Calu3 (cell line): Measurements from ENCODE around the gene CTSW. TPM values are rescaled to one million over a fixed set of nuclear protein-coding genes. Genes with fewer than 3 reads are reported as not detected.
A peak's percentile ranks its signal among the peaks of the same experiment; 100 is the strongest.

Source experiments
- BruUV-seq: library from RNA; stranded (reverse); fragments of 400-500 nt; replicated peaks from 2 replicates; lab custom pipeline; 2021; lab: Mats Ljungman, UMichigan
- CTCF ChIA-PET: fragments of 300-600 bp; sonication (Branson Sonifier 250); formaldehyde crosslinking; loops from one replicate; lab custom pipeline; 2022; ENCODE audit warnings: antibody characterized with exemption; lab: Charles Lee
- DNase-seq: peaks from one replicate; pipeline ENCODE4 v3.0.0; 2022
- H3K27ac Mint-ChIP-seq: one replicate; pipeline ENCODE4 v1.8.0; 2022; ENCODE audit warnings: mixed read lengths; ENCODE audit not compliant: unreplicated experiment
- H3K27me3 Mint-ChIP-seq: one replicate; pipeline ENCODE4 v1.8.0; 2022; ENCODE audit warnings: mixed read lengths; ENCODE audit not compliant: unreplicated experiment
- H3K36me3 Mint-ChIP-seq: one replicate; pipeline ENCODE4 v1.8.0; 2022; ENCODE audit warnings: mild to moderate bottlenecking, moderate library complexity, mixed read lengths; ENCODE audit not compliant: insufficient read depth, unreplicated experiment
- H3K4me1 Mint-ChIP-seq: one replicate; pipeline ENCODE4 v1.8.0; 2022; ENCODE audit warnings: mild to moderate bottlenecking, low read depth, mixed read lengths; ENCODE audit not compliant: unreplicated experiment
- H3K4me3 Mint-ChIP-seq: one replicate; pipeline ENCODE4 v1.8.0; 2022; ENCODE audit warnings: mild to moderate bottlenecking, low read depth, moderate library complexity, mixed read lengths; ENCODE audit not compliant: unreplicated experiment
- H3K9me3 Mint-ChIP-seq: one replicate; pipeline ENCODE4 v1.8.0; 2022; ENCODE audit warnings: low read depth, mixed read lengths; ENCODE audit not compliant: unreplicated experiment
- intact Hi-C: fragments of 100-400 bp; cut with micrococcal nuclease; formaldehyde crosslinking; loops from one replicate; pipeline ENCODE4 v1.10.0; 2022; ENCODE audit not compliant: unreplicated experiment
- total RNA-seq: library from RNA; stranded (reverse); gene quantifications from 2 replicates; pipeline ENCODE4 v1.2.3, GENCODE V29; 2022
- TF ChIP-seq, protein P1 (sequence below): fragments of 200-600 bp; IDR thresholded peaks from one replicate; pipeline ENCODE4 v1.8.0; 2022; ENCODE audit warnings: antibody characterized with exemption; ENCODE audit not compliant: unreplicated experiment

CTSW gene
- total RNA-seq, 1 experiment from 2014 or later, result not detected

DNA sequence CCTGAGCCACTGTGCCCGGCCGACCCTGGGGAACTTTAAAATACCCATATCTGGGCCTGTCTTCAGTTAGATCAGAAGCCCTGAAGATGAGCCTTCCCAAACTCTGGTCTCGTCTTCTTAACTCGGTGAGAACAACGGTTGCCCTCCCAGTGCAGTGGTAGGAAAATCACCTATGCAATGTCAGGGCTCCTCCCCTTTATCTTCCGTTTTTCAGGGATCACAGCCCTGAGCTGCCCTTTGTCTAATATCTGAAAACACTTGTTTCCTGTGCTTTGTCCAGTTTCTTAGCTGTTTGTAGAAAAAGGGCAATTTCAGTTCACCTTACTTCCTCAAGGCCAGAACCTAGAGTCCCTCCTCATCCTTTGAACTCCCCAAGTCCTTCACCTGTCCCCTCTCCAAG, 49.0 kb downstream of the CTSW start:
- Mint-ChIP-seq H3K4me3 (no peak overlapping the region), H3K27ac (no peak overlapping the region), H3K27me3 (no peaks in the 10 kb centered on the region), H3K36me3 (peaks cover 28% of the 10 kb centered on the region), H3K9me3 (no peaks in the 10 kb centered on the region), H3K4me1 (no peaks in the 10 kb centered on the region)
- CTCF ChIA-PET, result no interaction called here
- no TSS peak for BruUV-seq
- DNase-seq, result no peak
- TF ChIP-seq, protein P1, sequence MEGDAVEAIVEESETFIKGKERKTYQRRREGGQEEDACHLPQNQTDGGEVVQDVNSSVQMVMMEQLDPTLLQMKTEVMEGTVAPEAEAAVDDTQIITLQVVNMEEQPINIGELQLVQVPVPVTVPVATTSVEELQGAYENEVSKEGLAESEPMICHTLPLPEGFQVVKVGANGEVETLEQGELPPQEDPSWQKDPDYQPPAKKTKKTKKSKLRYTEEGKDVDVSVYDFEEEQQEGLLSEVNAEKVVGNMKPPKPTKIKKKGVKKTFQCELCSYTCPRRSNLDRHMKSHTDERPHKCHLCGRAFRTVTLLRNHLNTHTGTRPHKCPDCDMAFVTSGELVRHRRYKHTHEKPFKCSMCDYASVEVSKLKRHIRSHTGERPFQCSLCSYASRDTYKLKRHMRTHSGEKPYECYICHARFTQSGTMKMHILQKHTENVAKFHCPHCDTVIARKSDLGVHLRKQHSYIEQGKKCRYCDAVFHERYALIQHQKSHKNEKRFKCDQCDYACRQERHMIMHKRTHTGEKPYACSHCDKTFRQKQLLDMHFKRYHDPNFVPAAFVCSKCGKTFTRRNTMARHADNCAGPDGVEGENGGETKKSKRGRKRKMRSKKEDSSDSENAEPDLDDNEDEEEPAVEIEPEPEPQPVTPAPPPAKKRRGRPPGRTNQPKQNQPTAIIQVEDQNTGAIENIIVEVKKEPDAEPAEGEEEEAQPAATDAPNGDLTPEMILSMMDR, result no peak
- intact Hi-C loops, result no loop called here

DNA sequence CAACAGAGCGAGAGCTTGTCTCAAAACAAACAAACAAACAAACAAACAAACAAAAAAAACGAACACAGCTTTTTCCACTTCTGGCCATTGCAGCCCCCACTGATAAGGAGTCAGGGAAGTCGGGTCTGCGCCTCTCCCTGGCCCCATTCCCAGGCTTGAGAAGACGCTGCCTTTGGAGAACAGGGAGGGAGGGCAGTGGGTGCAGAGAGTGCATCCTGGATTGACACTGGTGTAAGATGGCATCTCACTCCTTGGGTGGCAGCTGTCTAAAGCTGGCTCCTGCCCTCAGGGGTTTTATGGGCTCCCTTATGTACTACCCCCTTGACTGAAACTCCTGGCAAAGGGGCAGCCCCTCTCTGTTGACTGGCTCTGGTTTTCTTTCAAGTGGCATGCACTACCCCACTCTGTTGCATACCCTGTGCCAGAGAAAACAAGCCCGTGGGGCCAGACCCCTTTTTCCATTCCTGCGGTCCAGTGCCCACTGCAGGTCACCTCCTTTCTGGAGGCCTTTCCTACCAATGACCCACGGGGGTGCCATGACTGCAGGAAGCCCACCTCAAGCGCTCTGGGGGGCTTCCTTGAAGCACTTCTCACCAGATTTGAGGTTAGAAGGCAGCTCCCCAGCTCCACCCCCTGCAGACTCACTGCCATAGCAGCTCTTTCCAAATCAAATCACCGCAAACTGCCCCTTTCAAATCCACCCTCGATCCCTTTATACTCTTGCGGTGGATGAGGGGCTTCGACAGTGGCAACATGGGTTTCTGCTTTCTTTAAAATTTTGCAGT, 52.3 kb downstream of the CTSW start:
- no TSS peak for BruUV-seq
- H3K27ac Mint-ChIP-seq, result no peak overlapping the region
- no peak for DNase-seq
- TF ChIP-seq, protein P1, result no peak
- H3K27me3 Mint-ChIP-seq, result peaks cover 2% of the 10 kb centered on the region
- H3K4me1 Mint-ChIP-seq, result no peaks in the 10 kb centered on the region
- no peak overlapping the region for H3K4me3 Mint-ChIP-seq
- CTCF ChIA-PET, result interaction anchor here (1.4 to 1.9 kb wide), 3 partner anchors 42 to 47 kb away, joined by 7 to 11 read pairs (median 9); partner anchors contain the start of genes CCDC85B and FIBP
- intact Hi-C loops, result no loop called here
- H3K36me3 Mint-ChIP-seq, result peaks cover 18% of the 10 kb centered on the region
- no peaks in the 10 kb centered on the region for H3K9me3 Mint-ChIP-seq

DNA sequence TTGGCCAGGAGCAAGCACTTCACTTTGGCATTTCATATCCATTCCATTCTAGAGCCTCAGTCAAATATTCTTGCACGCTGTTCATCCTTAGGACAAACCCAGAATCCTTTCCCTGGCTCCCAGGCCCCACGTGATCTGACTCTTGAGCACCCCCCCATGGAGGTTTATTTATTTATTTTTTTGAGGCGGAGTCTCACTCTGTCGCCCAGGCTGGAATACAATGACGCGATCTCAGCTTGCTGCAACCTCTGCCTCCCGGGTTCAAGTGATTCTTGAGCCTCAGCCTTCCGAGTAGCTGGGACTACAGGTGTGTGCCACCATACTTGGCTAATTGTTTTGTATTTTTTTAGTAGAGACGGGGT, 52.9 kb downstream of the CTSW start:
- Mint-ChIP-seq H3K27me3 (peaks cover 8% of the 10 kb centered on the region), H3K9me3 (no peaks in the 10 kb centered on the region), H3K36me3 (peaks cover 13% of the 10 kb centered on the region), H3K27ac (no peak overlapping the region), H3K4me1 (no peaks in the 10 kb centered on the region), H3K4me3 (no peak overlapping the region)
- CTCF ChIA-PET, result interaction anchor here (1.4 to 1.9 kb wide), 3 partner anchors 42 to 48 kb away, joined by 7 to 11 read pairs (median 9); partner anchors contain the start of genes CCDC85B and FIBP
- TF ChIP-seq, protein P1, result no peak
- intact Hi-C loops, result no loop called here
- no TSS peak for BruUV-seq
- peak; percentile 31 for DNase-seq

Other genes starting within 250 kb of the CTSW start
- 33.0 and 41.3 TPM in 2 replicates for gene SIPA1, start 241.7 kb upstream of the CTSW start, total RNA-seq
- 76.4 and 79.6 TPM in 2 replicates for gene RELA, start 216.9 kb upstream of the CTSW start, total RNA-seq
- 50.9 and 51.0 TPM in 2 replicates for gene KAT5, start 167.6 kb upstream of the CTSW start, total RNA-seq
- gene RNASEH2C, start 159.0 kb upstream of the CTSW start, total RNA-seq, result 26.2 and 28.2 TPM in 2 replicates
- 18.5 and 21.9 TPM in 2 replicates for gene AP5B1, start 98.9 kb upstream of the CTSW start, total RNA-seq
- 12.7 and 15.2 TPM in 2 replicates for gene OVOL1, start 92.8 kb upstream of the CTSW start, total RNA-seq
- gene SNX32, start 45.9 kb upstream of the CTSW start, total RNA-seq, result not detected in 2 replicates
- gene CFL1, start 21.7 kb upstream of the CTSW start, total RNA-seq, result 955 and 963 TPM in 2 replicates
- 50.8 and 67.6 TPM in 2 replicates for gene MUS81, start 19.4 kb upstream of the CTSW start, total RNA-seq
- gene EFEMP2, start 7.0 kb upstream of the CTSW start, total RNA-seq, result 3.4 and 3.8 TPM in 2 replicates
- 75.8 and 79.2 TPM in 2 replicates for gene FIBP, start 8.6 kb downstream of the CTSW start, total RNA-seq
- gene CCDC85B, start 10.8 kb downstream of the CTSW start, total RNA-seq, result 26.6 and 30.2 TPM in 2 replicates
- 69.8 and 76.1 TPM in 2 replicates for gene FOSL1, start 20.6 kb downstream of the CTSW start, total RNA-seq
- 25.9 and 27.4 TPM in 2 replicates for gene C11orf68, start 39.2 kb downstream of the CTSW start, total RNA-seq
- 106 and 114 TPM in 2 replicates for gene DRAP1, start 39.6 kb downstream of the CTSW start, total RNA-seq
- gene TSGA10IP, start 65.6 kb downstream of the CTSW start, total RNA-seq, result not detected in 2 replicates
- gene SART1, start 81.9 kb downstream of the CTSW start, total RNA-seq, result 47.2 and 48.3 TPM in 2 replicates
- 55.1 and 61.1 TPM in 2 replicates for gene EIF1AD, start 122.3 kb downstream of the CTSW start, total RNA-seq
- 248 and 266 TPM in 2 replicates for gene BANF1, start 122.7 kb downstream of the CTSW start, total RNA-seq
- 21.5 and 27.2 TPM in 2 replicates for gene CST6, start 132.2 kb downstream of the CTSW start, total RNA-seq
- 1.0 and 2.6 TPM in 2 replicates for gene CATSPER1, start 146.6 kb downstream of the CTSW start, total RNA-seq
- not detected in 2 replicates for gene GAL3ST3, start 169.3 kb downstream of the CTSW start, total RNA-seq
- 167 and 173 TPM in 2 replicates for gene SF3B2, start 172.5 kb downstream of the CTSW start, total RNA-seq
- gene PACS1, start 190.4 kb downstream of the CTSW start, total RNA-seq, result 44.7 and 47.9 TPM in 2 replicates